RPMI7951 (cell line): Measurements from ENCODE around the gene SPDEF. TPM values are rescaled to one million over a fixed set of nuclear protein-coding genes. Genes with fewer than 3 reads are reported as not detected.

Source experiments
- DNase-seq: peaks from one replicate; pipeline ENCODE4 v3.0.0-alpha.2; 2012; ENCODE audit warnings: low read depth
- total RNA-seq: library from RNA; depleted of rRNA; stranded (reverse); fragments of >200 nt; shearing (Covaris generic); gene quantifications from 2 replicates; pipeline ENCODE4 v1.2.3, GENCODE V29; 2014

Gene SPDEF
- total RNA-seq, 1 experiment from 2014 or later: 0.24 TPM

- DNase-seq: no peak
Observed at GRCh38 chr6:34528996-34529664, 27.0 kb downstream of the SPDEF start.

GRCh38 chr6:34527751-34528670, 28.1 kb downstream of the SPDEF start:
- DNase-seq: no peak

- peak; percentile 86 for DNase-seq
Observed at GRCh38 chr6:34526992-34527728, 29.0 kb downstream of the SPDEF start.

GRCh38 chr6:34526241-34526972, 29.7 kb downstream of the SPDEF start:
- DNase-seq: no peak

- no peak for DNase-seq
Observed at GRCh38 chr6:34525431-34526175, 30.5 kb downstream of the SPDEF start.

GRCh38 chr6:34524971-34525370, 31.2 kb downstream of the SPDEF start:
- DNase-seq: no peak

- DNase-seq: no peak
Observed at GRCh38 chr6:34524499-34524898, 31.6 kb downstream of the SPDEF start.

- no peak for DNase-seq
Observed at GRCh38 chr6:34523441-34524206, 32.5 kb downstream of the SPDEF start.

GRCh38 chr6:34522761-34523160, 33.4 kb downstream of the SPDEF start:
- no peak for DNase-seq

- no peak for DNase-seq
Observed at GRCh38 chr6:34521463-34522285, 34.5 kb downstream of the SPDEF start.

GRCh38 chr6:34520645-34521462, 35.3 kb downstream of the SPDEF start:
- peak; percentile 21 for DNase-seq

- DNase-seq: no peak
Observed at GRCh38 chr6:34519971-34520644, 36.0 kb downstream of the SPDEF start.

GRCh38 chr6:34518669-34519365, 37.3 kb downstream of the SPDEF start:
- DNase-seq: no peak

GRCh38 chr6:34517966-34518365, 38.2 kb downstream of the SPDEF start:
- no peak for DNase-seq

- DNase-seq: no peak
Observed at GRCh38 chr6:34517461-34517881, 38.7 kb downstream of the SPDEF start.

- no peak for DNase-seq
Observed at GRCh38 chr6:34516391-34517324, 39.5 kb downstream of the SPDEF start.
